Effector memory CD4-positive, alpha-beta T cell (primary cell): Measurements from ENCODE around the gene UPK3A.

Experiments
- DNase-seq, 3 donors: peaks; one replicate each; pipeline ENCODE4 v3.0.0-alpha.2; 2020
- H3K27ac ChIP-seq: 2 replicates; pipeline ENCODE4 v1.7.0; 2013; ENCODE audit warnings: mild to moderate bottlenecking, low read length, moderate library complexity; ENCODE audit not compliant: insufficient read depth, poor library complexity, severe bottlenecking
- H3K27me3 ChIP-seq: replicated peaks from 2 replicates; pipeline ENCODE4 v1.7.0; 2013; ENCODE audit warnings: mild to moderate bottlenecking, low read length; ENCODE audit not compliant: insufficient read depth, control insufficient read depth, poor library complexity, severe bottlenecking
- H3K36me3 ChIP-seq: 2 replicates; pipeline ENCODE4 v1.7.0; 2013; ENCODE audit warnings: mild to moderate bottlenecking, low read length, moderate library complexity; ENCODE audit not compliant: control insufficient read depth, insufficient read depth
- H3K4me1 ChIP-seq: 2 replicates; pipeline ENCODE4 v1.7.0; 2013; ENCODE audit warnings: low read length, mild to moderate bottlenecking; ENCODE audit not compliant: control insufficient read depth, insufficient read depth, poor library complexity, severe bottlenecking
- H3K4me3 ChIP-seq: 2 replicates; pipeline ENCODE4 v1.7.0; 2013; ENCODE audit warnings: low read length, low read depth, mild to moderate bottlenecking; ENCODE audit not compliant: insufficient read depth, poor library complexity, severe bottlenecking
- H3K9me3 ChIP-seq: 2 replicates; pipeline ENCODE4 v1.7.0; 2013; ENCODE audit warnings: mild to moderate bottlenecking, low read length, moderate library complexity; ENCODE audit not compliant: control insufficient read depth
- total RNA-seq, 3 donors: gene quantifications; one replicate each; lab custom pipeline; 2026; lab: John Stamatoyannopoulos, UW

UPK3A gene
- total RNA-seq: 0 reads per million in 3 donors

DNA sequence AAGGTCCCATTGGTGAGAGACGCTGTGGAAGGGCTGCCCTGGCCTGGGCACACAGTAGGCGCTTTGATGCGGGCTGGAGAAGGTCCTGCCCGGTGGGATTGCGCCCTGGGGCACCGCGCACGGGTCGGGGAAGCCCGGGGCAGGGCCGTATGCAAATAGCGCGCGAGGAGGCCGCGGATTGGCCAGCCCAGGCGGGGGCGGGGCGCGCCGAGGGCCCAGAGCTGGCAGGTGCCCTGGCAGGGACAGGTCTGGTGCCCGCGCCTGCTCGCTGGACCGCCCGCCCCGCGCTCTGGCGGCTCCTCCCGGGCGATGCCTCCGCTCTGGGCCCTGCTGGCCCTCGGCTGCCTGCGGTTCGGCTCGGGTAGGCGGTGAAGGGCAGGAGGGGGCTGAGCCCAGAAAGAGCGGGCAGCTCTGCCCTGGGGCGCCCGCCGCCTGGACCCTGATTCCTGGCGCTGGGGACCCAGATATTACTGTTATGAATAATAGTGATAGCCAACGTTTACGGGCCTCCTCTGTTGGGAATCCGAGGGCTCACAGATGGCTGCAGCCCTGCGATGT is at the start of gene UPK3A:
UPK3A (plus strand) TSS at position 245 of the 558 bp plus-strand sequence; CDS start at position 310, 65 bp downstream.
- H3K9me3 ChIP-seq: no peaks in the 10 kb centered on the region
- no peaks in the 10 kb centered on the region for H3K4me1 ChIP-seq
- no peak within 1 kb of the TSS for H3K4me3 ChIP-seq
- peak; percentile 24 to 42 (median 42) for DNase-seq
- H3K36me3 ChIP-seq: no peaks in the 10 kb centered on the region
- H3K27me3 ChIP-seq: no peaks in the 10 kb centered on the region
- H3K27ac ChIP-seq: no peak within 1 kb of the TSS

DNA sequence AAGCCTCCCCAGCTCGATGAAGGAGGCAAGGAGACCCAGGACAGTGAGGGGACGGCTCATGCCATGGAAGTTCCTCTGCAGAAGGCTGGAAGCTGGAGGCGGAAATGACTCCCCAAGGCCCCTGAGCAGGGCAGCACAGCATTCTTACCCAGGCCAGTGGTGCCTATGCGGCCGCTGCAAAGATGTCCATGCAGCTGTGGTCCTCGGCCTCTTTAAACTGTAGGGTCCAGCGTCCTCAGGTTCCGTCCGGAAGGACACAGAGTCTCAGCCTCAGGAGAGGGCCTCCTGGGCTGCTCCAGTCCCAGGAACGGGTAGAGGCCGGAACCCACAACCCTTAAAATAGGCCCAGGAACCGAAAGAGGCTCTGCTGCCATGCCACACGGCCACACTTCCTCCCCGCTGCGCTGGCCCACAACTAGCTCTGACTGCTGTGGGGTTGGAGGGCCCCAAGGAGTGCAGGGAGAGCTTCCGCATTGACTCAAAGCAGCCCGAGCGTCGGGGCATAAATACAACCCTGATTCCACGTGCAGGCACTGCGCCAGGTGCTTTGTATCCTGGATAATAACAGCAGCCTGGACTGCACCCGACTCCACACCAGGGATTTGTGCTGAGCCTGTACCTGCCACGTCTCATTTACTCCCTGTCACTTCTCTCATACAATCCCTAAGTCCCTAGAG is 49.5 kb upstream of the UPK3A start:
- H3K27me3 ChIP-seq: no peaks in the 10 kb centered on the region
- no peaks in the 10 kb centered on the region for H3K36me3 ChIP-seq
- H3K9me3 ChIP-seq: no peaks in the 10 kb centered on the region
- no peak for DNase-seq
- peaks cover 9% of the 10 kb centered on the region for H3K4me1 ChIP-seq
- H3K4me3 ChIP-seq: no peak overlapping the region
- no peak overlapping the region for H3K27ac ChIP-seq

DNA sequence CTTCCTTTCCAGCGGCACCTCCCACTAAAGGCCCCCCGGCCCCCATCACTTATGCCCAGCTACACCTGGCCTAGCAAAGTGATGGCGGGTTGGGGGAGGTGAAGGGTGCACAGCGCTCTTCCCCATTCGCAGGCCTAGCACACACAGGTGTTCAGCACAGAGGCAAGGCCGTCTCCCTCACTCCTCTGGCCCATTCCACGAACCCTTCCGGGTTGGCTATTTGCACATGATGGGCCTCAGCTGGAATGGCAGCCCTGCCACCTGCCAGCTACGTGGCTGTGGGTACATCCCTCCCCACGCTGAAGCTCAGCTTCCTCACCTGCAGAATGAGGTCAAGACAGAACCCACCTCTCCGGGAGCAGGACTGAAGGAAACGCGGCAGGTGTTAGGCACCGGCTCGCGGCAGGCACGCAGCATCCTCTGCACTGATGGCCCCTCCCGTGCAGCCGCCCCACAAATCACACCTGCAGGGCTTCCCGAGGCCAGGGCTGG is 48.9 kb upstream of the UPK3A start:
- Histone ChIP-seq H3K9me3 (no peaks in the 10 kb centered on the region), H3K4me1 (peaks cover 11% of the 10 kb centered on the region), H3K27ac (no peak overlapping the region), H3K36me3 (no peaks in the 10 kb centered on the region), H3K4me3 (no peak overlapping the region), H3K27me3 (no peaks in the 10 kb centered on the region)
- DNase-seq: no peak

DNA sequence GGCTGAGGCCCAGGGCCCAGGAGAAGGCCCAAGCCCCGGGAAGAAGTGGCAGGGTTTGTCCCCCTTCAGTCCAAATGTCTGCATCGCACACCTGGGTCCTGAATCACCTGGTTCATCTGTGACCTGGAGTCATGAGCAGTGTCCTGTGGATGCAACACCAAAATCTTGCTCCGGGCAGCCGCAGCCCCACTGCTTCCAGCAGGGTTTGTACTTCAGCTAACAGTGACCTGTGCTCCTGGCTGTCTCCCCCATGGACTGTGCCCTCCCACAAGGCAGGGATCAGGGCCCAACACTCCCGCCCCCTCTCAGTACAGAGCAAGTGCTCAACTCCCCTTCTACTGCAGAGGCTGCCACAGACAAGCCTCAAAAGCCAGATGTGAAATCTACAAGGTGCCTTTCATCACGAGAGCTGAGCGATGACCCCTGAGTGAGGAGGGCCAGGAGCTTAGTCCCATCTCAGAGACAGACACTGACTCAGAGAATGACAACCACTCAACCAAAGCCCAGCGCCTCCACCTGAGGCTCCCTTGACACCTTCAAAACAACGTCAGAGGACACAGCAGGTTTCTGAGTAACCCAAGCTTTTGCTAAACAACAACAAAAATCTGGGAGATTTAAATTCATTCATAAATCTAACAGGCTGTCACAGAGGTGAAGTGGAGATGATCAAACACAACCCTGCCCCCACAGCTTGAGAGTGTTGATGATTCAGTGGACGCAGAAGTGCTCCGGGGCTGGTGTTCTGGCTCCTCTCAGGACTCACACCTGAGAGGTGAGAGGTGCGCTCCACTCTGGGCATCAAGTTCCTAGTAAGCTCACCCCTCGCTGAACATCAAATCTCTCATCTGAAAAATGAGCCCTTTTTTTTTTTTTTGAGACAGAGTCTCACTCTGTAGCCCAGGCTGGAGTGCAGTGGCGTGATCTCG is 47.4 kb upstream of the UPK3A start:
- Histone ChIP-seq H3K9me3 (no peaks in the 10 kb centered on the region), H3K27me3 (no peaks in the 10 kb centered on the region), H3K4me3 (no peak overlapping the region), H3K4me1 (peaks cover 16% of the 10 kb centered on the region), H3K36me3 (no peaks in the 10 kb centered on the region), H3K27ac (no peak overlapping the region)
- no peak for DNase-seq

DNA sequence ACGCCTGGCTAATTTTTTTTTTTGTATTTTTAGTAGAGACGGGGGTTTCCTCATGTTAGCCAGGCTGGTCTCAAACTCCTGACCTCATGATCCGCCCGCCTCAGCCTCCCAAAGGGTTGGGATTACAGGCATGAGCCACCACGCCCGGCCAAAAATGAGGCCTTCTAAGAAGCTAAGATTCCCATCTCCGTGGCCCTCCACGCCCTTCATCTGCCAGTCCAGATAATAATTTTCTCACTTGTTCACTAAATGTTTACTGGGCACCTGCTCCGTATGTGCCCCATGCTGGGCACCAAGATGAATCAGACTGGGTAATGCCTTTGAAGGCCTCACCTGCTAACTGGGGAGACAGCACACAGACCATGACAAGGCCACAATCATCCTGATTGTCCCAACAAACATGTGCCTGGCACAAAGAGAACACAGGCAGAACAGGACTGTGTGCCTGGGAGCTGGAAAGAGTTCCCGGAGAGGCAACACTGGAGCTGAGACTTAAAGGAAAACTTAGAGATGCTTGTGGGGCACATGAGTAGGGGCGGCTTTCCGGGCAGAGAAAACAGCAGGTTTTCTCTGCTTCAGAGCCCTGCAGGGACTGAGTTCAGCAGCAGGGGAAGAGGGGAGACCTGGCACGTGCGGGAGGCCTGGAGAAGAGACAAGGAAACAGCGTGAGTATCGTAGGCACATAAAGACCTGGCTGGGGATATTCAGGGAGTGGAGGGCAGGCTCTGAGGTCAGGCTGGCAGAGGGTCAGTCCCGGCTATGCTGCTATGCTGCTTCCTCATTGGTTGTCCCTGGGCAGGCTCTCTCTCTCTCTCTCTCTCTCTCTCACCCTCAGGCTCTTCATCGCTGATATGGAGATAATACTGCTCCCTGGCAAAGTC is 46.4 kb upstream of the UPK3A start:
- DNase-seq: no peak
- Histone ChIP-seq H3K9me3 (no peaks in the 10 kb centered on the region), H3K27me3 (no peaks in the 10 kb centered on the region), H3K36me3 (no peaks in the 10 kb centered on the region), H3K4me3 (no peak overlapping the region), H3K27ac (no peak overlapping the region), H3K4me1 (peaks cover 16% of the 10 kb centered on the region)

DNA sequence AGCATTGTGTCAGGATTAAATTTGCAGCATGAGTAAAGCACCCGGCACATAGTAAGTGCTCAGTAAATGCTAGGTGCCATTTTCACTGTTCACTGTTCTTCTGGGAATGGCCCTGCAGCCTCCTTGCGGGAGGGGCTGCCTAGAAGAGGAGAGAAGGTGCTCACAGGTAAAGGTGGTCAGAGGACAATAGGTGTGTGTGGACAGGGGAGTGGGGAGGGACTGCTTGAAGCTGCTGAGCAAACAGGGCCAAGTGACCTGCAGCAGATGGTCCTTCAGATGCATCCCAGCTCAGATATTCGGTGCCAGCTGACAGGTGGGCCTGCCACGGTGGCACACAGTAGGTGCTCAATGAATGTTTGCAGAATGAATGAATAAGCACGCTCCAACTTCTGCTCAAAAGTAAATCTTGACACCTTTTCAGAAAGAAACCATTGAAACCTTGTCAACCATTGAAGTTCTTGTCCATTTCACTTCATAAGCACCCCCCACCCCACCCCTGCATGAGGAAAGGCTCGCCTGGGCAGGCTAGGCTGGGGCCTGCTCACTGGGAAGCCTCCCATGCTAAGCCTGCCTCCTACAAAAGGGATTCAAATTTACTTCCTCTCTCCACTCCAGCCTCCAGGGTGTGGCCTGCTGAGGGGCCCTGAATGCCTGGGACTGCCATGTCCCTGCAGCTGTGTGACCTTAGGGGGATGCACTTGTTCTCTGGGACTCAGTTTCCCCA is 45.6 kb upstream of the UPK3A start:
- H3K27ac ChIP-seq: no peak overlapping the region
- no peak for DNase-seq
- H3K27me3 ChIP-seq: no peaks in the 10 kb centered on the region
- no peaks in the 10 kb centered on the region for H3K9me3 ChIP-seq
- peaks cover 16% of the 10 kb centered on the region for H3K4me1 ChIP-seq
- H3K36me3 ChIP-seq: no peaks in the 10 kb centered on the region
- no peak overlapping the region for H3K4me3 ChIP-seq

DNA sequence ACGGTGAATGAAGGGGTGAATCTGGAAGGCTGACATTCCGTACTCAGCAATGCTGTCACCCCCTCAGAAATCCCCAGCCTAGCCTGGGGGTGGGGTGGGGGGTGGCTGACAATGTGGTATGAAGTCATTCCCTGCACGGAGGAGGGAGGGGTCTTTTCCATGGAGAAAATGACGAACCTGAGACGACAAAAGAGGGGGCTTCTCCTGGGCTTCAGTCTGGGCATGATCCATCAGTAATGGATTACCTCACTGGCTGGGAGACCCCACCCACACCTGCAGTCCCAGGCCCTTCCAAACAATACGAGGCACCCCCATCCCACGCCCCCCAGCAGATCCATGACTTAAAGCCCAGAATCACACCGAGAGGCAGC is 45.1 kb upstream of the UPK3A start:
- H3K4me1 ChIP-seq: peaks cover 16% of the 10 kb centered on the region
- H3K36me3 ChIP-seq: no peaks in the 10 kb centered on the region
- no peaks in the 10 kb centered on the region for H3K27me3 ChIP-seq
- no peak for DNase-seq
- H3K27ac ChIP-seq: no peak overlapping the region
- H3K9me3 ChIP-seq: no peaks in the 10 kb centered on the region
- peak overlapping the region; percentile 68 for H3K4me3 ChIP-seq

DNA sequence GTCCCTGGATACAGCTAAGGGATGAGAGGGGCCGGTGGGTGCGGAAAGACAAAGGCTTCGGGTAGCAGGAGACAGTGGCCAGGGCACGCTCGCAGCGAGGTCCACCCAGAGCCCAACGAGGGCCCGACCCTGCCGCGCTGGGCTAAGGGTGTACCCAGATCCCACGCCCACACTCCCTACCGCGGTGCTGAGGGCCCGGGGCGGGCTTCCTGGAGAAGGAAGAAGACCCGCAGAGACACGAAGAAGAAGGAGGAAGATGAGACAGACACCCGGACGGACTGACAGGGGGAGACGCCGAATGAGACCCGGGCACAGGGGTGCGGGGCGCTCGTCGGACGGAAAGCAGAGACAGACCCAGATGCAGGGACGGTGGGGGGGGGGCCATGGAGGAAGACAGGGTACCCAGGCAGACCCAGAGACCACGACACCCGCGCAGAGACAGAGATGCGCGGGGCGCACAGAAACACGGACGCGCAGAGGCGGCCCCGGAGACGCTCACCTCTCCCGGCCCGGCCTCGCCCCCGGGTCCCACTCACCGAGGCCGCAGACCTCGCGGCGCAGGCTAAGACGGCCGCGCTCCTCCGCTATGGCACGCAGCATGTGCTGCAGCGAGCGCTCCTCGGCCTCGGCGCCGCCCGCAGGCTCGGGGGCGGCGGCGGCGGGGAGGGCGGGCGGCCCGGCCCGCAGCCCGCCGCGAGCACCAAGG is 44.5 kb upstream of the UPK3A start:
- Histone ChIP-seq H3K4me1 (peaks cover 16% of the 10 kb centered on the region), H3K4me3 (peak overlapping the region; percentile 68), H3K27me3 (no peaks in the 10 kb centered on the region), H3K9me3 (no peaks in the 10 kb centered on the region), H3K36me3 (no peaks in the 10 kb centered on the region), H3K27ac (peak overlapping the region; percentile 18)
- peak in 1 of 3 donors; percentile 3 for DNase-seq
